GM12891 (cell line): ENCODE results near the gene RNF222.

Experiments used
- PAX5 ChIP-seq: IDR thresholded peaks from 2 replicates; pipeline ENCODE4 v1.6.1; 2011; ENCODE audit warnings: low read length, moderate library complexity, mild to moderate bottlenecking; ENCODE audit not compliant: insufficient read depth, severe bottlenecking
- POLR2A ChIP-seq: IDR thresholded peaks from 2 replicates; pipeline ENCODE4 v1.6.1; 2011; ENCODE audit warnings: low read depth, low read length, control low read depth
- POLR2AphosphoS5 ChIP-seq: IDR thresholded peaks from 2 replicates; pipeline ENCODE4 v1.6.1; 2011; ENCODE audit warnings: low read depth, low read length, control low read depth
- POU2F2 ChIP-seq: IDR thresholded peaks from 2 replicates; pipeline ENCODE4 v1.6.1; 2011; ENCODE audit warnings: low read depth, mild to moderate bottlenecking, control low read depth, low read length, moderate library complexity
- SPI1 ChIP-seq: IDR thresholded peaks from 2 replicates; pipeline ENCODE4 v1.6.1; 2011; ENCODE audit warnings: low read depth, low read length, control low read depth
- TAF1 ChIP-seq: IDR thresholded peaks from 2 replicates; pipeline ENCODE4 v1.6.1; 2011; ENCODE audit warnings: low read depth, low read length, control low read depth

GRCh38 chr17:8360751-8361150, 36.9 kb downstream of the RNF222 start:
- TF ChIP-seq POLR2A (no peak), POLR2AphosphoS5 (no peak), POU2F2 (no peak), SPI1 (no peak), PAX5 (no peak), TAF1 (no peak)
